Activated CD4-positive, alpha-beta memory T cell treated with anti-CD3 and anti-CD28 coated beads for 36 hours (primary cell): ENCODE measurements around the gene CAMTA1. TPM values are rescaled to one million over a fixed set of nuclear protein-coding genes. Genes with fewer than 3 reads are reported as not detected.

Experiments used
- CTCF ChIA-PET: fragments of 350-600 bp; sonication (Branson Sonifier 250); formaldehyde crosslinking; loops from one replicate; lab custom pipeline; 2021; ENCODE audit warnings: antibody characterized with exemption, inconsistent platforms; lab: Charles Lee
- POLR2A ChIA-PET: fragments of 350-600 bp; sonication (Branson Sonifier 250); formaldehyde crosslinking; loops from one replicate; lab custom pipeline; 2021; ENCODE audit warnings: antibody characterized with exemption; lab: Charles Lee
- DNase-seq: peaks from one replicate; pipeline ENCODE4 v3.0.0-alpha.2; 2020
- H3K27ac Mint-ChIP-seq: one replicate; pipeline ENCODE4 v1.8.0; 2021; ENCODE audit warnings: mixed read lengths
- H3K27me3 Mint-ChIP-seq: one replicate; pipeline ENCODE4 v1.8.0; 2021; ENCODE audit warnings: mixed read lengths
- H3K36me3 Mint-ChIP-seq: one replicate; pipeline ENCODE4 v1.8.0; 2021; ENCODE audit warnings: mixed read lengths
- H3K4me1 Mint-ChIP-seq: one replicate; pipeline ENCODE4 v1.8.0; 2021; ENCODE audit warnings: low read depth, mixed read lengths
- H3K4me3 Mint-ChIP-seq: one replicate; pipeline ENCODE4 v1.8.0; 2021; ENCODE audit warnings: mild to moderate bottlenecking, mixed read lengths
- H3K9me3 Mint-ChIP-seq: one replicate; pipeline ENCODE4 v1.8.0; 2021; ENCODE audit warnings: mixed read lengths
- intact Hi-C: fragments of 100-400 bp; cut with micrococcal nuclease; formaldehyde crosslinking; loops from one replicate; pipeline ENCODE4 v1.15.1; 2023
- total RNA-seq, 2 experiments: library from RNA; stranded (reverse); gene quantifications; one replicate each; pipeline ENCODE4 v1.2.3, GENCODE V29; 2021

CAMTA1 gene
- total RNA-seq, 2 experiments from 2014 or later, result 64.7 to 68.9 TPM

GRCh38 chr1:7263021-7263960 lies 478.0 kb downstream of the CAMTA1 start:
- Mint-ChIP-seq H3K4me3 (no peak overlapping the region), H3K36me3 (no peaks in the 10 kb centered on the region), H3K27ac (no peak overlapping the region), H3K9me3 (no peaks in the 10 kb centered on the region), H3K4me1 (no peaks in the 10 kb centered on the region), H3K27me3 (peaks cover 16% of the 10 kb centered on the region)
- ChIA-PET CTCF (no interaction called here), POLR2A (no interaction called here)
- intact Hi-C loops, result no loop called here
- DNase-seq, result no peak

GRCh38 chr1:7264101-7264500 lies 478.8 kb downstream of the CAMTA1 start:
- Mint-ChIP-seq H3K9me3 (peaks cover 7% of the 10 kb centered on the region), H3K27ac (no peak overlapping the region), H3K36me3 (no peaks in the 10 kb centered on the region), H3K4me1 (no peaks in the 10 kb centered on the region), H3K4me3 (no peak overlapping the region), H3K27me3 (peaks cover 16% of the 10 kb centered on the region)
- CTCF ChIA-PET, result no interaction called here
- POLR2A ChIA-PET, result no interaction called here
- intact Hi-C loops, result no loop called here
- no peak for DNase-seq

DNA sequence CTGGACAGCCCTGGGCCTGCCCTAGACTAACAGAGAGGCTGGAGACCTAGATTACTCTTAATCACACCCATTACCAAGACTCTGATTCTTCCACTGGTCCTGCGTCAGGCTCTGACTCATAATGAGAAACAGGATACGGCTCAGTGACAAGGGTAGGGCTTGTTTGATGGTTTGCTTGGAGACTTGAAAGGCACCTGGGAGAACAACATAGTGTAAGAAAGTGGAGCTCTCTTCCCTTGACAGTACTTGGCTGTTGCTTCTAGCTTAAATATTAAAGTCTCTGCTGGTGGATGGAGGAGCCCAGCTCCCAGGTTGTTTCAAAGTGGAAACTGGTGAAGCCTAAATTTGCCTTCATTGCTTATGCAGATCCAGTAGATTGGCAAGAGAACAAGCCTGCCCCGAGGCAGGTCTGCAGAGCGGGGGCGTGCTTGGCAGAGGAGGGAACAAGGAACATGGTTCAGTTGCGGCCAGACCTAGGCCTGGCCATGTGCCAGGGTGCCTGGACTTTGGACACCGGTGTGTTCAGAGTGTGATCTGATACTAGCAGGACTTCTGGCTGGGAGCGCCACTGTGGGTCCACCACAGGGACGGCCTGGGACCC lies 480.6 kb downstream of the CAMTA1 start:
- CTCF ChIA-PET, result no interaction called here
- intact Hi-C loops, result no loop called here
- Mint-ChIP-seq H3K4me3 (no peak overlapping the region), H3K27me3 (peaks cover 16% of the 10 kb centered on the region), H3K9me3 (peaks cover 15% of the 10 kb centered on the region), H3K4me1 (no peaks in the 10 kb centered on the region), H3K27ac (no peak overlapping the region), H3K36me3 (no peaks in the 10 kb centered on the region)
- DNase-seq, result no peak
- POLR2A ChIA-PET, result interaction anchor here (0.6 kb wide), 1 partner anchor 20 kb away, joined by 3 read pairs; no protein-coding TSS in a partner anchor

GRCh38 chr1:7266561-7266960 lies 481.3 kb downstream of the CAMTA1 start:
- Mint-ChIP-seq H3K4me1 (no peaks in the 10 kb centered on the region), H3K36me3 (no peaks in the 10 kb centered on the region), H3K9me3 (peaks cover 15% of the 10 kb centered on the region), H3K27me3 (peaks cover 18% of the 10 kb centered on the region), H3K27ac (no peak overlapping the region), H3K4me3 (no peak overlapping the region)
- ChIA-PET POLR2A (no interaction called here), CTCF (interaction anchor here (0.7 kb wide), 1 partner anchor 273 kb away, joined by 3 read pairs; no protein-coding TSS in a partner anchor)
- DNase-seq, result no peak
- intact Hi-C loops, result no loop called here

GRCh38 chr1:7267493-7267892 lies 482.2 kb downstream of the CAMTA1 start:
- Mint-ChIP-seq H3K36me3 (no peaks in the 10 kb centered on the region), H3K9me3 (peaks cover 15% of the 10 kb centered on the region), H3K27me3 (peaks cover 16% of the 10 kb centered on the region), H3K27ac (no peak overlapping the region), H3K4me3 (no peak overlapping the region), H3K4me1 (no peaks in the 10 kb centered on the region)
- POLR2A ChIA-PET, result no interaction called here
- intact Hi-C loops, result no loop called here
- no peak for DNase-seq
- CTCF ChIA-PET, result no interaction called here

GRCh38 chr1:7268983-7269382 lies 483.7 kb downstream of the CAMTA1 start:
- no peaks in the 10 kb centered on the region for H3K36me3 Mint-ChIP-seq
- POLR2A ChIA-PET, result interaction anchor here (0.6 kb wide), 1 partner anchor 76 kb away, joined by 7 read pairs; no protein-coding TSS in a partner anchor
- CTCF ChIA-PET, result no interaction called here
- peaks cover 13% of the 10 kb centered on the region for H3K27me3 Mint-ChIP-seq
- H3K4me1 Mint-ChIP-seq, result no peaks in the 10 kb centered on the region
- no peak overlapping the region for H3K4me3 Mint-ChIP-seq
- no peak overlapping the region for H3K27ac Mint-ChIP-seq
- DNase-seq, result no peak
- intact Hi-C loops, result no loop called here
- H3K9me3 Mint-ChIP-seq, result peaks cover 15% of the 10 kb centered on the region

GRCh38 chr1:7269525-7269924 lies 484.3 kb downstream of the CAMTA1 start:
- no peak overlapping the region for H3K4me3 Mint-ChIP-seq
- no peaks in the 10 kb centered on the region for H3K4me1 Mint-ChIP-seq
- CTCF ChIA-PET, result no interaction called here
- H3K36me3 Mint-ChIP-seq, result no peaks in the 10 kb centered on the region
- H3K27me3 Mint-ChIP-seq, result peaks cover 13% of the 10 kb centered on the region
- intact Hi-C loops, result no loop called here
- POLR2A ChIA-PET, result no interaction called here
- H3K27ac Mint-ChIP-seq, result no peak overlapping the region
- peaks cover 15% of the 10 kb centered on the region for H3K9me3 Mint-ChIP-seq
- DNase-seq, result no peak

- ChIA-PET CTCF (no interaction called here), POLR2A (no interaction called here)
- DNase-seq, result no peak
- H3K27ac Mint-ChIP-seq, result no peak overlapping the region
- peaks cover 6% of the 10 kb centered on the region for H3K9me3 Mint-ChIP-seq
- H3K36me3 Mint-ChIP-seq, result no peaks in the 10 kb centered on the region
- H3K4me3 Mint-ChIP-seq, result no peak overlapping the region
- H3K27me3 Mint-ChIP-seq, result peaks cover 12% of the 10 kb centered on the region
- H3K4me1 Mint-ChIP-seq, result no peaks in the 10 kb centered on the region
- intact Hi-C loops, result no loop called here
These were observed 489.0 kb downstream of the CAMTA1 start for GRCh38 chr1:7274256-7274655.

DNA sequence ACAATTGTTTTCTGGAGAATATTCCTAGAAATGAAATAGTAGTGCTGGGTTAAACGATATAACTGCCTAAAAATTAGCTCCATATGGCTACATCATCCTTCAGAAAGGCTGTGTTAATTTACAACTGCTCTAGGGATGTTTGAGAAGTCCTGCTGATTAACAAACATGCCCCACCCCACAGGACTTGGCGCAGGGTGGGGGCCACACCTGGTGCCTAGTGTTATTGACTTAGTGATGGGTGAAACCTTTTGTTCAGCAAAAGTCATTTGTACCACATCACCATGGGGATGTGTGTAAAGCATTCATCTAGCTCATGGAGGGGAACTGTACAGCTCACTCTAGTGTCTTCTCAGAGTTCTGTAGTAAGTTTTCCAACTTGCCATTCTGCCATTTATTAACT lies 492.8 kb downstream of the CAMTA1 start:
- no peak overlapping the region for H3K4me3 Mint-ChIP-seq
- no peaks in the 10 kb centered on the region for H3K9me3 Mint-ChIP-seq
- ChIA-PET POLR2A (no interaction called here), CTCF (no interaction called here)
- no peaks in the 10 kb centered on the region for H3K36me3 Mint-ChIP-seq
- H3K27me3 Mint-ChIP-seq, result peaks cover 10% of the 10 kb centered on the region
- intact Hi-C loops, result no loop called here
- no peak overlapping the region for H3K27ac Mint-ChIP-seq
- no peak for DNase-seq
- no peaks in the 10 kb centered on the region for H3K4me1 Mint-ChIP-seq

DNA sequence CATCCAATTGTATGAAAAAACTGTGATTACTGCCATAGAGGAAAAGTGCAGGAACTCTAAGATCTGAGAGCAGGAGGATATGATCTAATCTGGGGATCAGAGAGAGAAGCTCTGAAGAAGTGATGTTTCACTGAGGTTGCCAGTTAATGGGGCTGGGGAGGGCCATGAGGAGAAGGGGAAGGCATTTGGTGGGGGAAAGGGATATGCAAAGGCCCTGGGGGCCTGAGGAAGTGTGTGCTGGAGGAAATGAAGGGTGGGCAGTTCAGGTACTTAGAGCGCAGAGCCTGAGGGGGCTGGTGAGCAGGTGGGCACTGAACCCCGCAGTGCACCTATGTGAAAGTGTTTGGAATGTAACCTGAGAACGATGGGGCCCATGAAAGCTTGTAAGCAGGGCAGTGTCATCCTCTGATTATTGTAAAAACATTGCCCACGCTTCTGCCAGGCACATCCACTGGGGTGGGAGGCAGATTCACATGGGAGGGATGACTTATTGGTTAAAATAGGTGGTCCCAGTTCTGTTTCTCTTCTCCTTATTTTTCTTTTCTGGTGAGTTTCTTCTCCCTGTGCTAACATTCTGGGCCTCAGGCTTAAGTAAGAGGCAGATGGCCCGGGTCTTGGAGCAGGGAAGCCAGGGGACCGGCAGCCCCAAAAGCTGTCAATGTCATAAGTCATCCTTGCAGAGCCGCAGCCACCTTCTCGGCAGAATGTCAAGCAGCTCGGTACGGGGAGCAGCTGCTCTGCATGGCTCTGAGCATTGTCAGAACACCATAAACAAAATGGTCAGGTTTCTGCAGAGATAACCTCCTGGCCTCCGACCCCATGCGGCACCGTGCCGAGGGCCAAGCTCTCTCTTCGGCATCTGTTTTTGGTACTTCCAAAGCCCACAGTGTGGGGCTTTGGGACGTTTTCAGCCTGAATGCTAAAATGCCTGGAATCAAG lies 493.8 kb downstream of the CAMTA1 start:
- DNase-seq, result no peak
- intact Hi-C loops, result no loop called here
- H3K27ac Mint-ChIP-seq, result no peak overlapping the region
- peaks cover 16% of the 10 kb centered on the region for H3K27me3 Mint-ChIP-seq
- no peaks in the 10 kb centered on the region for H3K4me1 Mint-ChIP-seq
- H3K9me3 Mint-ChIP-seq, result no peaks in the 10 kb centered on the region
- H3K36me3 Mint-ChIP-seq, result no peaks in the 10 kb centered on the region
- ChIA-PET CTCF (no interaction called here), POLR2A (no interaction called here)
- H3K4me3 Mint-ChIP-seq, result no peak overlapping the region

DNA sequence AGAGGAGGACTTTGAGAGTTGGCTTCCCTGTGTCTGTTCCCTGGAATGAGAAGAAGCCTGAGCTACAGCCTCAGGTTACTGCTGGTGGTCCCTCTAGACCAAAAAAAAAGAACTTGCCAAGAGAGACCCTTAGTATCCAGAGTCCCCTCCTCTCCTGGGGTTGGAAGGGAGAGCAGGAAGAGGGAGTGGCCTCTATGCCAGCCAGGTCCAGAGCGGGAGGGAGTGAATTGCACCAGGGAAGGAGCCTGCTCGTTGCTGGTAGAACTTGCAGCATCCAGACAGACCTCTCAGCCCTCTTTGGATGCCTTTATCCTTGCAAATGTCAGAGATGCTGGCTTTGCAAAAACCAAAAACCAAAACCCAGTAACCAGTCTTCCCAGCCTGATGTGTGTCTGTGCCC lies 494.5 kb downstream of the CAMTA1 start:
- H3K27me3 Mint-ChIP-seq, result peaks cover 19% of the 10 kb centered on the region
- no peak overlapping the region for H3K27ac Mint-ChIP-seq
- no peak overlapping the region for H3K4me3 Mint-ChIP-seq
- H3K9me3 Mint-ChIP-seq, result no peaks in the 10 kb centered on the region
- H3K4me1 Mint-ChIP-seq, result no peaks in the 10 kb centered on the region
- ChIA-PET CTCF (no interaction called here), POLR2A (no interaction called here)
- DNase-seq, result no peak
- intact Hi-C loops, result no loop called here
- H3K36me3 Mint-ChIP-seq, result no peaks in the 10 kb centered on the region
